GM21528 (cell line): Measurements from ENCODE around the gene NXNL1.
"Not testable (repeated sequence)": the region's sequence is repeated elsewhere in the genome, so short reads cannot be mapped to it uniquely, and the experiment has no call there.

ENCODE experiments used
- ATAC-seq: cut with Tn5 transposase; IDR thresholded peaks from one replicate; pipeline ENCODE4 v1.9.1; 2021; ENCODE audit warnings: mild to moderate bottlenecking, moderate library complexity; ENCODE audit not compliant: unreplicated experiment, low FRiP score

NXNL1 gene, protein sequence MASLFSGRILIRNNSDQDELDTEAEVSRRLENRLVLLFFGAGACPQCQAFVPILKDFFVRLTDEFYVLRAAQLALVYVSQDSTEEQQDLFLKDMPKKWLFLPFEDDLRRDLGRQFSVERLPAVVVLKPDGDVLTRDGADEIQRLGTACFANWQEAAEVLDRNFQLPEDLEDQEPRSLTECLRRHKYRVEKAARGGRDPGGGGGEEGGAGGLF

DNA sequence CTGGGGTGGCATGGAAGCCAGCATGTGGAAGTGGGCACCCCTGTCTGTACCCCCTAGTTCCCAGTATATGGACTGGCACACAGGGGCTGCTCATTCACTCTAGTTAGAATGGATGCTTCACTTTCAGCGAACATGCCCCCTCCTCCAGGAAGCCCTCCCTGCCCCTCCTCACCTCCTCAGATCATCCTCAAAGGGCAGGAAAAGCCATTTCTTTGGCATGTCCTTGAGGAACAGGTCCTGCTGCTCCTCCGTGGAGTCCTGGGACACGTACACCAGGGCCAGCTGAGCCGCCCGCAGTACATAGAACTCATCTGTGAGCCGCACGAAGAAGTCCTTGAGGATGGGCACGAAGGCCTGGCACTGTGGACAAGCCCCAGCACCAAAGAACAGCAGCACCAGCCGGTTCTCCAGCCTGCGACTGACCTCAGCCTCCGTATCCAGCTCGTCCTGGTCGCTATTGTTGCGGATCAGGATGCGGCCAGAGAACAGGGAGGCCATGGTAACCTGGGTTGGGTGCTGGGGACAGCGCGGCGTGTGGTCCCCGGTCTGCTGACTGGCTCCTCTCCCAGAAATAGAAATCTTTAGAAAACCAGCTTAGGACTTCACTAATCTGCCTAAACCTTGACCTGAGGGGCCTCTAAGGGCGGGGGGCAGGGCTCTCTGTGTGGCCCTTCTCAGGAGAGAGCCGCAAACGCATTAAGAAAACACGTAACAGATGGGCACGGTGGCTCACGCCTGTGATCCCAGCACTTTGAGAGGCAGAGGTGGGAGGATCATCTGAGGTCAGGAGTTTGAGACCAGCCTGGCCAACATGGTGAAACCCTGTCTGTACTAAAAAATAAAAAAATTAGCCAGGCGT is at the start of gene NXNL1:
Gene NXNL1 (minus strand): TSS at position 555 of the 859 bp plus-strand sequence. CDS start 57 bp downstream, at position 498.
- no peak for ATAC-seq

DNA sequence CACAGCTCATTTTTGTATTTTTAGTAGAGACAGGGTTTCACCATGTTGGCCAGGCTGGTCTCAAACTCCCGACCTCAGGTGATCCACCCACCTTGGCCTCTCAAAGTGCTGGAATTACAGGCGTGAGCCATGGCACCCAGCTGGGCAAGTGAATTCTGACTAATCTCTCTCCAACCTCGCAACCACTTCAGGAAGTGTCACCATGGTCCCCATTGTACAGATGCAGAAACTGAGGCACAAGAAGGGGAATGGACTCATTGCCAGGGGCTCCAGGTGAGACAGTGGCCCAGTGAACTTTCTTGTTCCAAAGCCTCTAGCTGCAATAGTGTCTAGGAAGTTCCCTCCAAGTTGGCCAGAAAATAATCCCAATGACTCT is 47.8 kb upstream of the NXNL1 start:
- ATAC-seq: not testable (repeated sequence)

DNA sequence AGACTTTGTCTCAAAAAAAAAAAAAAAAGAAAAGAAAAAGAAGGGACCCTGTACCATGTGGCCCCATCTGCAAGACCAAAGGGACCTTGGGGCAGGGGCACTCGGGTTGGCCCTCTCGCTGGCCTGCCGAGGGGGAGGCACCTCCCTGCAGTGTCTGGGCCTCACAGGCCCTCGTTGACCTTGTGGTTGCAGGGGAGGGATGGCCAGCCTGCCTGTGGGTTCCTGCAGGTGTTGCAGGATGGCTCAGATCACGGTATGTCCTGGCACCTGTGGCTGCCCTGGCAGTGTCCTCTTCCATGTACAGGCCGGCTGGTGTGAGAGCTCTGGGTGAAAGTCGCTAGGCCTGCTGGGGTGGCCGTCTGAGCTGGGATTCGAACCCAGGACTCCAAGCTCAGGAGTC is 46.0 kb upstream of the NXNL1 start:
- ATAC-seq: no peak

DNA sequence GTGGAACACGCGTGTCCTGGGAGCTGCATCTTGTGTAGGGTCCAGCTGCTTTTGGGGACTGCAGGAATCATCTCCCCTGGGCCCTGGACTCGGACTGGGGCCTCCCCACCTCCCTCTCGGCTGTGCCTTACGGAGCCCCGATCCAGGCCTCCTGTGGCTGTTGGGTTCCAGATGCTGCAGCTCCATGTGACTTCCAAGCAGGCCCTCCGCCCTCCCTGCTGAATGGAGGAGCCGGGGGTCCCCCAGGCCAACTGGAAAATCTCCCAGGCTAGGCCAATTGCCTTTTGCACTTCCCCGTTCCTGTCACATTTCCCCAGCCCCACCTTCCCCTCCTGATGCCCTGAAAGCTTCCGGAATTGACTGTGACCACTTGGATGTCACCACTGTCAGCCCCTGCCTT is 44.5 kb upstream of the NXNL1 start:
- no peak for ATAC-seq

DNA sequence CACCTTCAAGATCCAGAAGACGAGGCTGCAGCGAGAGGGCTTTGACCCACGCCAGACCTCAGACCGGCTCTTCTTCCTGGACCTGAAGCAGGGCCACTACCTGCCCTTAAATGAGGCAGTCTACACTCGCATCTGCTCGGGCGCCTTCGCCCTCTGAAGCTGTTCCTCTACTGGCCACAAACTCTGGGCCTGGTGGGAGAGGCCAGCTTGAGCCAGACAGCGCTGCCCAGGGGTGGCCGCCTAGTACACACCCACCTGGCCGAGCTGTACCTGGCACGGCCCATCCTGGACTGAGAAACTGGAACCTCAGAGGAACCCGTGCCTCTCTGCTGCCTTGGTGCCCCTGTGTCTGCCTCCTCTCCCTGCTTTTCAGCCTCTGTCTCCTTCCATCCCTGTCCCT is 43.7 kb upstream of the NXNL1 start:
- ATAC-seq: no peak

DNA sequence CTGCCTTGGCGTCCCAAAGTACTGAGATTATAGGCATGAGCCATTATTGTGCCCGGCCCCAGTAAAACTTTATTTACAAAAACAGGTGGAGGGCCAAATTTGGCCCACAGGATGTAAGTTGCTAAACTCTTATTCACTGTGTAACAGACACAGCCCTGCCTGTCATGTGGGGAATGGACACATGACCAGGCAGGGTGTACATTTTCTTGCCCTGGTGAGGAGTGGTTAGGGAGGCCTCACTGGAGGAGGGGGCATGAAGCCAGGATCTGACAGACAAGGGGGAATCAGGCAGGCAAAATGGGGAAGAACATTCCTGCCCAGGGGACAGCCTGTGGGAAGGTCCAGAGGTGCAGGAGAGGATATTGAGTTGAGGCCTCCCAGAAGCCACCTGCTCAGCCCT is 43.3 kb upstream of the NXNL1 start:
- no peak for ATAC-seq

DNA sequence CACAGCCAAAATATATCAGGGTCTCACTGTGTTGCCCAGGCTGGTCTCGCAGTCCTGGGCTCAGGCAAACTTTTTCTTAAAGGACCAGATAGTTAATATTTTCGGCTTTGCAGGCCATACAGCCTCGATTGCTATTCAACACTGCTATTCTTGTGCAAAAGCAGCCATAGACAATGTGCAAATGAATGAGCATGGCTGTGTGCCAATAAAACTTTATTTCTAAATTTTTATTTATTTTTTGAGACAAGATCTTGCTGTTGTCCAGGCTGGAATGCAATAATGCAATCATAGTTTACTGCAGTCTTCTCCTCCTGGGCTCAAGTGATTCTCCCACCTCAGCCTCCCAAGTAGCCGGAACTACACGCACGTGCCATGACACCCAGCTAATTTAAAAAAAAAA is 42.5 kb upstream of the NXNL1 start:
- ATAC-seq: no peak

DNA sequence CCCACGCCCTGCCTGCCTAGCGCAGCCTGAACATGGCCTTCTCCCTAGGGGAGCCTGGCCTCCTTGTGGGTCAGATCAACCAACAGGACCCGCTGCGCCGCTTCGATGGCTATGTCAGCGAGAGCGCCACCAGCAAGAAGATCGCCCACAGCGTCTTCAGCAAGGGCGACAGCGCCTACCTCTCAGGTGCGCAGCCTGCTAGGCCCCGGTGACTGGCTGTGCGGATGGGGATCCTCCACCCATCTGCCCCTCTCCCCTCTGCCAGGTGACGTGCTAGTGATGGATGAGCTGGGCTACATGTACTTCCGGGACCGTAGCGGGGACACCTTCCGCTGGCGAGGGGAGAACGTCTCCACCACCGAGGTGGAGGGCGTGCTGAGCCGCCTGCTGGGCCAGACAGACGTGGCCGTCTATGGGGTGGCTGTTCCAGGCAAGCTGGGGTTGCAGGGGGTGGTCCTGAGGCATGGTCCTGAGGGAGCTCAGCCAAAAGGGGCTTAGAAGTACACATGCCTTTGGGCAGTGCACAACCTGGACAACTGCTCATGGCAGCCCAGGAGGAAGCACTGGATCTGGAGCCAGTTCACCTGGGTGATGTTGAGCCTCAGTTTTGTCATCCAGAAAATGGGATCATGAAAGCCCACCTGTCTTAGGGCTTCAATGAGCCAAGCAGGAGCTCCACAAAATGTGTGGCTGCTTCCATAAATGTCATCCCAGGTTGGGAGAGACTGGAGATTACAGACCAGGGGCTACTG is 39.9 kb upstream of the NXNL1 start:
- no peak for ATAC-seq

DNA sequence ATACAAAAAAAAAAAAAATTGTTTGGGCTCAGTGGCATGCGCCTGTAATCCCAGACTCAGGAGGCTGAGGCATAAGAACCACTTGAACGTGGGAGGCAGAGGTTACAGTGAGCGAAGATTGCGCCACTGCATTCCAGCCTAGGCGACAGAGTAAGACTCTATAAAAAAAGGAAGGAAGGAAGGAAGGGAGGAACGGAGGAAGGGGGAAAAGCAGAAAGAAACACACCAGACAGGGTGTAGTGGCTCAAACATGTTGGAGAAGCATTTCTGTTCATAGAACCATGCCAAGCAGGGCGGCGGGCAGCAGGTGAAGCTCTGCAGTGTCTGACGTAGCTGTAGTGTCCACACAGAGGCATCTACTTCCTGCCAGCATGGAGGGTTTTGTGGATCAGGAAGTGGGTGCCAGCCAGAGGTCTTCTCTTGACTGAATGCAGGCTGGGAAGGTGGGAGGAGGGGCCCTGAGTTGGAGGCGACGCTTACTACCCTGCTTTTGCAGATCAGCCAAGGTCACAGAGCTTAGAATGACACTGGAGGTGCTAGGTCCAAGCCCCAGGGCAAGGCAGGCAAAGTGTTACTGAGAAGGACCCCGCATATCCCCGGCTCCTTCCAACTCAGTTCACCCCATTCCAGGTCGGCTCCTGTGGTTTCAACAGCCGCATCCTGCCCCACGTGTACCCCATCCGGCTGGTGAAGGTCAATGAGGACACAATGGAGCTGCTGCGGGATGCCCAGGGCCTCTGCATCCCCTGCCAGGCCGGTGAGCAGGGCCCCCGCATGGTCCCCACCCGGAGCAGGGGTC is 39.1 kb upstream of the NXNL1 start:
- ATAC-seq: no peak

DNA sequence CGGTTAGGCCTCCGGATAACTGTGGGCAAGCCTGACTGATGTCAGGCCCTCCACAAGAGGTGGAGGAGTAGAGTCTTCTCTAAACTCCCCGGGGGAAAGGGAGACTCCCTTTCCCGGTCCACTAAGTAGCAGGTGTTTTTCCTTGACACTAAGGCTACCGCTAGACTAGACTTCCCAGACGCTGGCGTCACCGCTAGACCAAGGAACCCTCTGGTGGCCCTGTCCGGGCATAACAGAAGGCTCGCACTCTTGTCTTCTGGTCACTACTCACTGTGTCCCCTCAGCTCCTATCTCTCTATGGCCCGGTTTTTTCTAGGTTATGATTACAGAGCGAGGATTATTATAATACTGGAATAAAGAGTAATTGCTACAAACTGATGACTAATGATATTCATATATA is 38.3 kb upstream of the NXNL1 start:
- ATAC-seq: not testable (repeated sequence)

DNA sequence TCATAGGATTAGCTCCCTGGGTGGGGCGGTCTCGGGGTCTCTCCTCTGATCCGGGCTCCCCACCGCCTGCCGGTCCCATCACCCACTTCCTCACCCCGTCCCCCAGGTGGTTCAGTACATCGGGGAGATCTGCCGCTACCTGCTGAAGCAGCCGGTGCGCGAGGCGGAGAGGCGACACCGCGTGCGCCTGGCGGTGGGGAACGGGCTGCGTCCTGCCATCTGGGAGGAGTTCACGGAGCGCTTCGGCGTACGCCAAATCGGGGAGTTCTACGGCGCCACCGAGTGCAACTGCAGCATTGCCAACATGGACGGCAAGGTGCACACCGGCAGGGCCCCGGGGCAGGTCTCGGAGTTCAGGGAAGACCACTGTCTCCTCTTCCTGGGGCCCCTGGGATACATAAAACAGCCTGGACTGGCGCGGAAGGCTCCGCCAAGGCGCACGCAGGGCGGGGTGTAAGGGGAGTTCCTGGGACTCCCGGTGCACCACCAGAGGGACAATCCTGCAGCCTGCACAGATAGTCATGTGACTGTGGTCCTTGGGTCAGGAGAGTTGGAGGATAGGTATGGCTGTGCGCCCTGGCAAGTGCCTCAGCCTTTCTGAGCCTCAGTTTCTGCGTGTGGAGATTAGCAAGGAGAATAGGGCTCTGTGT is 36.5 kb upstream of the NXNL1 start:
- no peak for ATAC-seq

DNA sequence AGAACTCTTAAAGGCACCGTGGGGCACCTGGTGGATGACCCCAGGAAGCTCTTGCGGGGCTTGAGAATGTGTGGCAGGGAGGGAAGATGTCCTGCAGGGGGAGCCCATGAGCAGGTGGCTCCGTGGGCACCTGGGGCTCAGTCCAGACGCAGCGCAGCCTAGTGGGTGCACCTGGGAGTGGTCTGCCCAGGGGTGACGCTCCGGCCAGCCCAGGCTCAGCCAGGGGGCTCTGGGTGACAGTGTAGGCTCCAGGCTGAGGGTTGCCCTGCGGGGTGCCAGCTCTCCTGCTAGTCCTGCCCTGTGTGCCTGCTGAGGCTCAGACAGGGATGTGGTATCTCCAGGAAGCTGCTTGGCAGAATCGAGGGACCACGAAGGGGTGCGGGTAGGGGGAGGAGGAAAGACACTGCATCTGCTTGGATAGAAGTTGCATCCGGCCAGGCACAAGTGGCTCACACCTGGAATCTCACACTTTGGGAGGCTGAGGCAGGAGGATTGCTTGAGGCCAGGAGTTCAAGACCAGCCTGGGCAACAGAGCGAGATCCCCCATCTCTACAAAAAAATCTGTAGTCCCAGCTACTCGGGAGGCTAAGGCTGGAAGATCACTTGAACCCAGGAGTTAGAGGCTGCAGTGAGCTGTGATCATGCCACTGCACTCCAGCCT is 35.7 kb upstream of the NXNL1 start:
- no peak for ATAC-seq

DNA sequence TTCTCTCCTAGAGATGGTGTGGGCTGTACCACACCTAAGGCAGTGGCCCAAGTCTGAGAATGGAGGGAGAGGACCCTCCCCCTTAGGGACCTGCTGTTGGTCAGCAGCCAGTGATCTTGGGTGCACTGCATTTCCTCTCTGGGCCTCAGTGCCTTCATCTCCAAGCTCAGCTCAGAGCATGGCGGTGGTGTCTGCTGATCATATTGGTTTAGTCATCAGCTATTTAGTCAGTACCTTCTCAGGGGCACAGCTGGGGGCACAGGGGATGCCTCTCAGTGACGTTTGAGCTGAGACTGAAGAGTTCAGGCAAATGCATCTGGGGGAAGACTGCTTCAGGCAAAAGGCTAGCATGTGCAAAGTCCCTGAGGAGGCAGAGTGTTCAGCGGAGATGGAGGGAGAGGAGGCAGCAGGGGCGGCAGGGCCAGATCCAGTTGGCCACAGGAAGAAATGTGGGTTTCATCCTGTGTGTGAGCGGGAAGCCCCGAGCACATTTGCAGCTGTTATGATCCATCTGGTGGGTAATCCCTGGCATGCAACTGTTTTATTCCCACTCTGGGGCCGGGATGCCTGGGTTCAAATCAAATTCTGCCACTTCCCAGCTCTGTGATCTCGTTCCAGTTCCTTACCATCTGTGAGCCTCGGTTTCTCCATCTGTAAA is 35.0 kb upstream of the NXNL1 start:
- no peak for ATAC-seq

DNA sequence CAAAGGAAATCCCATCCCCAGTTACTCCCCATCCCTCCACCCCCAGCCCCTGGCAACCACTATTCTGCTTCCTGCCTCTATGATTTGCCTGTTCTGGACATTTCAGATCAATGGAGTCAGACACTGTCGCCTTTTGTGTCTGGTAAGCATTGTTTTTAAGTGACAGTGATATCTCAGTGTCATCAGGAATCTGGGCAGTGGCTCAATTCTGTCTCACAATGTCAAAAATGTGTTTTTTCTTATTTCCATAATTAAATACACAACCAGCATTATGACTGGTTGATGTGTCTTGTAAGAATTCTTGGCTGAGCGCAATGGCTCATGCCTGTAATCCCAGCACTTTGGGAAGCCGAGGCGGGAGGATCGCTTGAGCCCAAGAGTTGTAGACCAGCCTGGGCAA is 30.6 kb upstream of the NXNL1 start:
- ATAC-seq: no peak

DNA sequence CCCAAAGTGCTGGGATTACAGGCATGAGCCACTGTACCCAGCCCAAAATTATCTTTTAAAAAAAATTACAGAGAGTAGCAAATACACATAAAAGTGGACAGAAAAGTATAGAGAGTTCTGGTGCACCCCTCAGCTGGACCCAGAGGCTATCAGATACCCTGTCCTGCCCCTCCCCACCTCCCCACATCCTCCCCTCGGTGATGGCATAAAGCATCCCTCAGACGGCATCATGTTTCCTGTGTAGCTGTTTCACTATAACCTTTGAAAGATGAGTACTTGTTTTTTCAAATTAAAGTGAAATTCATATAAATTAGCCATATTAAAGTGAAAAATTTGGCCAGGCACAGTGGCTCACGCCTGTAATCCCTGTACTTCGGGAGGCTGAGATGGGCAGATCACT is 29.7 kb upstream of the NXNL1 start:
- no peak for ATAC-seq

DNA sequence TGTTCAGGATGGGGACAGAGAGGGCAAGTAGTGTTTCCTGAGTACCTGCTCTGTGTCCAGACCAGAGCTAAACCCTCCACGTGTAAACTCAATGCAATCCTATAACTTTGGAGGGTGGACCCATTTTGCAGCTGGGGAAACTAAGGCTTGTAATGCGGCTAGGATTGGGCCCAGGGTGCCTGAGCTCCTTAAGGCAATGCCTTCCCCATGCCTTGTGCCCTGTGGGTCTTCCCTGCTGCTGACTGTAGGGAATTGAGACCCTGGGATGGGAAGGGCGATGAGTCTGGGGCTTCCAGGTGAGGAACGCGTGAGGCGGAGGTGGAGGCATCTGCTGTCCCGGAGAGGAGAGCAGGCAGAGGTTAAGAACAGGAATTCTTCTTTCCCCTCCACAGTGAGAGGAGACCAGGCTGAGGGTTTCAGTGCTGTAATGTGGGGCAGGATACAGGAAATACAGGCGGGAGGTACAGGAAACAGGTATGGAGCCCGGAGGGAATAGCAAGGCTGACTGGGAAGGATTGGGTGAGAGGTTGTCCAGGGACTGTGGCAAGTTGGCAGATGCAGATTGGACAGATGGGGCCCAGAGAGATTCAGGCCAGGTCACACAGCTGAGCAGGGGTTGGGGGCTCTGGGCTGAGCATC is 28.8 kb upstream of the NXNL1 start:
- no peak for ATAC-seq

DNA sequence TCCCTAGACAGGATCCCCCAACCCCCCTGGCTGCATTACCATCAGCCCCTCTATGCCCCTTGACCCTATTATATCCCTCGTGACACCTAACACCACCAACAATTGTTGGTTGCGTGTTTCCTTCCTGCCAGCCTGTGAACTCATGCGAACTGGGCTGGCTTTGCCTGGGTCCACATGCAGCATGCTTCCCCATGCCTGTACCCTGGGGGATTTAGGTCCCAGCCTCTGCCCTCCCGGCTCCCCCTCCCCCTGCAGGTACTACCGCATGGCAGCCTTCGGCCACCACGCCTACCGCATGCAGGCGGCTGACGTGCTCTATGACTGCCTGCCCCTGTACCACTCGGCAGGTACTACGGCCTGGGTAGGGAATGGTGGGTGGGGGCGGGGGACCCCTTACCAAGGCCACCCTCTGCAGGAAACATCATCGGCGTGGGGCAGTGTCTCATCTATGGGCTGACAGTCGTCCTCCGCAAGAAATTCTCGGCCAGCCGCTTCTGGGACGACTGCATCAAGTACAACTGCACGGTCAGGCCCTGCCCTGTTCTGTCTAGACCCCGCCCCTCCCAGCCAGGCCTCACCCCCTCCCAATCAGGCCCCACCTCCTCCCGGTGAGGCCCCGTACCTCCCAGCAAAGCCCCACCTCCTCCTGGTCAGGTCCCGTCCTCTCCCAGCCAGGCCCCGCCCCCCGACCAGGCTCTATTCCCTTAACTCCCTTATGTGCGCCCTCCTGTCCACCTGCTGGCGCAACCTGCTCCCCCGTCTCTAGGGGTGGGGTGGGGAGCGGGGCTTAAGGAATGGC is 28.1 kb upstream of the NXNL1 start:
- no peak for ATAC-seq
